ENCODE measurements around the gene PUM1.
"Not testable (repeated sequence)": the region's sequence is repeated elsewhere in the genome, so short reads cannot be mapped to it uniquely, and the experiment has no call there.

The PUM1 gene

DNA sequence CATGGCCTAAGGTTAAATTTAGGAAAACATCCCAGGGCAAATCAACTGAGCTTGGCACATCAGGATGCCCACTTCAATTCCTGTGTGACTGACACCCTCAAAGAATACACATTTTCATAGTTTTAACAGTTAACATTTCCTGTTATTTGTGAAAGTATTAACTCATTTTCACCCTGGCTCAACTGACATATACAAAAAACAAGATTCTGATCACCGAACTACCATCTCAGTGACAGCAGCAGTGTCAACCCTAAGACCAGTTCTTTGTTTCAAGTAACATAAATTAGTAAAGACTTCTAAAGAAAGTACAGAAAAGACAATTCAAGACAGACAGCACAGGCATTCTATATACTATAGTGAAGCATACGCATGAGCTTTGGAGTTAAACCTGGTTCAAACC, 88.0 kb downstream of the PUM1 start:
- no peak overlapping the region for H3K4me3 ChIP-seq (ENCODE audit: low read depth, low read length)
- in situ Hi-C loops (cut with HindIII; ENCODE audit: low sequenced_read_pairs), result no loop called here
- no peak for DNase-seq (ENCODE audit: low read depth, low spot score)
- TF ChIP-seq, protein P1, sequence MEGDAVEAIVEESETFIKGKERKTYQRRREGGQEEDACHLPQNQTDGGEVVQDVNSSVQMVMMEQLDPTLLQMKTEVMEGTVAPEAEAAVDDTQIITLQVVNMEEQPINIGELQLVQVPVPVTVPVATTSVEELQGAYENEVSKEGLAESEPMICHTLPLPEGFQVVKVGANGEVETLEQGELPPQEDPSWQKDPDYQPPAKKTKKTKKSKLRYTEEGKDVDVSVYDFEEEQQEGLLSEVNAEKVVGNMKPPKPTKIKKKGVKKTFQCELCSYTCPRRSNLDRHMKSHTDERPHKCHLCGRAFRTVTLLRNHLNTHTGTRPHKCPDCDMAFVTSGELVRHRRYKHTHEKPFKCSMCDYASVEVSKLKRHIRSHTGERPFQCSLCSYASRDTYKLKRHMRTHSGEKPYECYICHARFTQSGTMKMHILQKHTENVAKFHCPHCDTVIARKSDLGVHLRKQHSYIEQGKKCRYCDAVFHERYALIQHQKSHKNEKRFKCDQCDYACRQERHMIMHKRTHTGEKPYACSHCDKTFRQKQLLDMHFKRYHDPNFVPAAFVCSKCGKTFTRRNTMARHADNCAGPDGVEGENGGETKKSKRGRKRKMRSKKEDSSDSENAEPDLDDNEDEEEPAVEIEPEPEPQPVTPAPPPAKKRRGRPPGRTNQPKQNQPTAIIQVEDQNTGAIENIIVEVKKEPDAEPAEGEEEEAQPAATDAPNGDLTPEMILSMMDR (IDR thresholded peaks at IDR 0.05; ENCODE audit: low read depth, low read length), result no peak

DNA sequence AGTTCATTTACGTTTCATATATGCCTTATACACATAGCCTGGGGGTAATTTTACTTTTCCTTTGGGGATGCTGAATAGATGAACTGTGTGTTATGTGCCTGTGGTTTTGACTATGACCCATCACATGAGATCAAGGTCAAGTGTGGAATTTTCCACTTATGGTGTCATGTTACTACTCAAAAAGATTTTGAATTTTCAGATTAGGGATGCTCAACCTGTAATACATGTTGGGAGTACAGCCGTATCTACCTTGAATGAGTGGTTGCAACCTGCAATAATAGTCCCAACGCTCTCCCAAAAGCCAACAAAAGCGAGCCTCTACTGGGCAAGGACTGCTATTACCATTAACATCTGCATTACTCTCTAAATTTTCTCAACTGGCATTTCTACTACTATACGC, 88.4 kb downstream of the PUM1 start:
- H3K4me3 ChIP-seq (ENCODE audit: low read depth, low read length), result no peak overlapping the region
- DNase-seq (ENCODE audit: low read depth, low spot score), result peak; percentile 38
- in situ Hi-C loops (cut with HindIII; ENCODE audit: low sequenced_read_pairs), result no loop called here
- TF ChIP-seq, protein P1 (IDR thresholded peaks at IDR 0.05; ENCODE audit: low read depth, low read length), result peak; percentile 37

DNA sequence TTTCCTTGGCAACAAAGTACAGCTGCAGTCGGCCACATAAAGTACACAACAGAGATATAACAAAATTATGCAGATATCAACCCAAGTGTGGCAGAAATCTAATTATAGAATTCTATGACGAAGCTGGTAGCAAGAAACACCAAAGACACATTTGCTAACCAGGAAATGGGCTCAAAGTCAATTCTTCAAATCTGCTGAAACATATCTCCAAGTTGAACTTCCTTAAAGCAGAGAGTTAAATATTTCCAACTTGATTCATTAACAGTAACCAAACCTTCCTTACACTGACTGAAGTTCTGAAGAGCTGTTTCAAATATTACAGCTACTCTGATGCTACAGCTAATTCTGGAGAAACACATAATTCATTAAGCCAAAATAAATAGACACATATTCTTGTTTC, 89.4 kb downstream of the PUM1 start:
- TF ChIP-seq, protein P1 (IDR thresholded peaks at IDR 0.05; ENCODE audit: low read depth, low read length), result no peak
- DNase-seq (ENCODE audit: low read depth, low spot score), result peak; percentile 25
- no peak overlapping the region for H3K4me3 ChIP-seq (ENCODE audit: low read depth, low read length)
- in situ Hi-C loops (cut with HindIII; ENCODE audit: low sequenced_read_pairs), result no loop called here

DNA sequence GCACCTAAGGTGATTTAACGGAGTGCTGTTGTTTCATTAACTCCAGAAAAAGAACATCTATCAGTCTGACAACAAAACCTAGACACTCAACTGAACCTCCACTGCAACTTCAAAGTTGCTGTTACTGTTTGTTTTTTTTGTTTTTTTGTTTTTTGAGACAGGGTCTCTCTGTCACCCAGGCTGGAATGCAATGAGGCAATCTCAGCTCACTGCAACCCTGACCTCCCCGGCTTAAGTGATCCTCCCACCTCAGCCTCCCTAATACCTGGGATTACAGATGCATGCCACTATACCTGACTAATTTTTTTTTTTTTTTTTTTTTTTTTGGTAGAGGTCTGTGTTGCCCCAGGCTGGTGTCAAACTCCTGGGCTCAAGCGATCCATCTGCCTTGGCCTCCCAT, 90.3 kb downstream of the PUM1 start:
- in situ Hi-C loops (cut with HindIII; ENCODE audit: low sequenced_read_pairs), result no loop called here
- TF ChIP-seq, protein P1 (IDR thresholded peaks at IDR 0.05; ENCODE audit: low read depth, low read length), result no peak
- no peak overlapping the region for H3K4me3 ChIP-seq (ENCODE audit: low read depth, low read length)
- DNase-seq (ENCODE audit: low read depth, low spot score), result no peak

DNA sequence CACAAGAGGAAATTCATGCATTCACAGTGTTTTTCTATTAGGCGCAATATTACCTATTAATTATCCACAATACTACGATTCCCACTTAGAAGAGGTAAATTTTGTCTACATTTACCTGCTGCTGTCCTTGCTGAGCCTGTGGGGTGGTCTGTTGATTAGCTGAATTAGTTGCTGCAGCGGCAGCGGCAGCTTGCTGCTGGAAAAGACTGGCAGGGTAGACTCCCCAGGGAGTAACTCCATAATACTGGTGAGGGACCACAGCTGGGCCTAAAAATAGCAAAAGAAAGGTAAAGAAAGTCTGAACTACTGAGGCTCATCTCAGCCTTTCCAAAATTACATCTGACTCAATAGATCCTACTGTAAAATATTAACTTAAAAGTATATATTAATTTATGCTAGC, 91.0 kb downstream of the PUM1 start:
- in situ Hi-C loops (cut with HindIII; ENCODE audit: low sequenced_read_pairs), result no loop called here
- DNase-seq (ENCODE audit: low read depth, low spot score), result no peak
- TF ChIP-seq, protein P1 (IDR thresholded peaks at IDR 0.05; ENCODE audit: low read depth, low read length), result no peak
- H3K4me3 ChIP-seq (ENCODE audit: low read depth, low read length), result no peak overlapping the region

DNA sequence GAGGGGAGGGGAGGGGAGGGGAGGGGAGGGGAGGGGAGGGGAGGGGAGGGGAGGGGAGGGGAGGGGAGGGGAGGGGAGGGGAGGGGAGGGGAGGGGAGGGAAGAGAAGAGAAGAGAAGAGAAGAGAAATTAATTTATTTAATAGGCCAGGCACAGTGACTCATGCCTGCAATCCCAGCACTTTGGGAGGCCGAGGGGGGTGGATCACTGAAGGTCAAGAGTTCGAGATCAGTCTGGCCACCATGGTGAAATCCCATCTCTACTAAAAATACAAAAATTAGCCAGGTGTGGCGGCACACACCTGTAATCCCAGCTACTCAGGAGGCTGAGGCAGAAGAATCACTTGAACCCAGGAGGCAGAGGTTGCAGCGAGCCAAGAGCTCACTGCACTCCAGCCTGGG, 93.2 kb downstream of the PUM1 start:
- H3K4me3 ChIP-seq (ENCODE audit: low read depth, low read length); DNase-seq (ENCODE audit: low read depth, low spot score); in situ Hi-C loops (cut with HindIII; ENCODE audit: low sequenced_read_pairs): not testable (repeated sequence)

DNA sequence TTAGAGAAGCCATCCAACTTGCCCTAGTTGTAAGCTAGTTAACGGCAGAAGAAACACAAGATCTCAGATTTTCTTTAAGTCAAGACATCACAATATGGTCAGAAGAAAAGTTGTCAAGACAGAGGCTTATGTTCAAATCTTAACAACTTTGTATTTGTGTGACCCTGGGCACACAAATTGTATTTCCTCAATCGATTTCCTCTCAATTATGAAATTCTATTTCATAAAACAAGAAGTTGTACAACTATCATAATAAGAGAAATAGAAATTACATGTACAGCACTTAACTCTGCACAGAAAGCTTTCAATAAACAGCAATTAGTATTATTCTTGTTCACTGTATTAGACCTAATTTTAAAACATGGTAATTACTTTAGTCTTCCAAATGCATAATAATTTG, 94.0 kb downstream of the PUM1 start:
- TF ChIP-seq, protein P1 (IDR thresholded peaks at IDR 0.05; ENCODE audit: low read depth, low read length), result no peak
- in situ Hi-C loops (cut with HindIII; ENCODE audit: low sequenced_read_pairs), result no loop called here
- no peak overlapping the region for H3K4me3 ChIP-seq (ENCODE audit: low read depth, low read length)
- DNase-seq (ENCODE audit: low read depth, low spot score), result no peak
